ENCODE measurements around the gene MED13L.

Gene MED13L

DNA sequence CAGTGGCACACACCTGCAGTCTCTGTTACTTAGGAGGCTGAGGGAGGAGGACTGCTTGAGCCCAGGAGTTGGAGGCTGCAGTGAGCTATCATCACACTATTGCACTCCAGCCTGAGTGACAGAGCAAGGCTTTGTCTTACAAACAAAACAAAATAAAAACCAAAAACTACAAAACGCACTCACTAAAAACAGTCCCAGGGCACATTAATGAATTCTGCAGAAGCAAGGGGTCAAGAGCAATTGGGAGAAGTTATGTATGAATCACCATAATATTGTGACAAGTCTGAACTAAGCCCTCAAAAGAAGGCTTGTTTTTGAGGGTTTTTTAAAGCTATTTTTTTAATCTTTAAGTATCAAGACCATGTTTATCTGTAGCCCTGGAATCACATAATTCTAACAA, 201.1 kb downstream of the MED13L start:
- Histone ChIP-seq H3K4me1 (ENCODE audit: insufficient read depth, poor library complexity, severe bottlenecking) (no peaks in the 10 kb centered on the region), H3K9me3 (ENCODE audit: severe bottlenecking) (no peaks in the 10 kb centered on the region), H3K4me3 (ENCODE audit: severe bottlenecking) (no peak overlapping the region), H3K27me3 (ENCODE audit: insufficient read depth, poor library complexity, severe bottlenecking) (no peaks in the 10 kb centered on the region), H3K36me3 (ENCODE audit: low read depth) (no peaks in the 10 kb centered on the region), H3K27ac (ENCODE audit: poor library complexity, severe bottlenecking) (no peak overlapping the region)
- TF ChIP-seq, protein P1, sequence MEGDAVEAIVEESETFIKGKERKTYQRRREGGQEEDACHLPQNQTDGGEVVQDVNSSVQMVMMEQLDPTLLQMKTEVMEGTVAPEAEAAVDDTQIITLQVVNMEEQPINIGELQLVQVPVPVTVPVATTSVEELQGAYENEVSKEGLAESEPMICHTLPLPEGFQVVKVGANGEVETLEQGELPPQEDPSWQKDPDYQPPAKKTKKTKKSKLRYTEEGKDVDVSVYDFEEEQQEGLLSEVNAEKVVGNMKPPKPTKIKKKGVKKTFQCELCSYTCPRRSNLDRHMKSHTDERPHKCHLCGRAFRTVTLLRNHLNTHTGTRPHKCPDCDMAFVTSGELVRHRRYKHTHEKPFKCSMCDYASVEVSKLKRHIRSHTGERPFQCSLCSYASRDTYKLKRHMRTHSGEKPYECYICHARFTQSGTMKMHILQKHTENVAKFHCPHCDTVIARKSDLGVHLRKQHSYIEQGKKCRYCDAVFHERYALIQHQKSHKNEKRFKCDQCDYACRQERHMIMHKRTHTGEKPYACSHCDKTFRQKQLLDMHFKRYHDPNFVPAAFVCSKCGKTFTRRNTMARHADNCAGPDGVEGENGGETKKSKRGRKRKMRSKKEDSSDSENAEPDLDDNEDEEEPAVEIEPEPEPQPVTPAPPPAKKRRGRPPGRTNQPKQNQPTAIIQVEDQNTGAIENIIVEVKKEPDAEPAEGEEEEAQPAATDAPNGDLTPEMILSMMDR (IDR thresholded peaks at IDR 0.05; ENCODE audit: poor library complexity, severe bottlenecking) = no peak
- no peak for DNase-seq (ENCODE audit: low spot score)
- no peak for ATAC-seq (ENCODE audit: low read depth)

DNA sequence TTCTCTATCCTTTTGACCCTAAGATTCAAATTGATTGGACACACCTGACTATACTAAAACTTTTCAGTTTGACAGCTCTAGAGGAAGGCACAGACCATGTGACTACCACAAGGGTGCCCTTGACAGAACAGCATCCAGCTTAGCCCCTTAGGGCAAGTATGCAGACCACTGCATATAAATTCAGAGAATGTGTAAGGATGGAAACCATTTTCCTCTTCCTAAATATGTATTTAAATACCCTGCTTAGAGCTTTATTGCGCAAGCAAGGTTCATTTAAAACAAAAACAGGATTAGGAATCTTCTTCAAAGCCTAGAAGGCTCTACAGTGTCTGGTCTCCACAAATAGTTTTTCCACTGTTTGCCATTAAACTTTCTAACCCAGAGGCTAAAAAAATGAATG, 202.8 kb downstream of the MED13L start:
- Histone ChIP-seq H3K9me3 (ENCODE audit: severe bottlenecking) (no peaks in the 10 kb centered on the region), H3K27me3 (ENCODE audit: insufficient read depth, poor library complexity, severe bottlenecking) (no peaks in the 10 kb centered on the region), H3K36me3 (ENCODE audit: low read depth) (no peaks in the 10 kb centered on the region), H3K4me1 (ENCODE audit: insufficient read depth, poor library complexity, severe bottlenecking) (no peaks in the 10 kb centered on the region), H3K4me3 (ENCODE audit: severe bottlenecking) (no peak overlapping the region), H3K27ac (ENCODE audit: poor library complexity, severe bottlenecking) (no peak overlapping the region)
- DNase-seq (ENCODE audit: low spot score) (no peak), ATAC-seq (ENCODE audit: low read depth) (no peak)
- TF ChIP-seq, protein P1 (IDR thresholded peaks at IDR 0.05; ENCODE audit: poor library complexity, severe bottlenecking) = no peak

DNA sequence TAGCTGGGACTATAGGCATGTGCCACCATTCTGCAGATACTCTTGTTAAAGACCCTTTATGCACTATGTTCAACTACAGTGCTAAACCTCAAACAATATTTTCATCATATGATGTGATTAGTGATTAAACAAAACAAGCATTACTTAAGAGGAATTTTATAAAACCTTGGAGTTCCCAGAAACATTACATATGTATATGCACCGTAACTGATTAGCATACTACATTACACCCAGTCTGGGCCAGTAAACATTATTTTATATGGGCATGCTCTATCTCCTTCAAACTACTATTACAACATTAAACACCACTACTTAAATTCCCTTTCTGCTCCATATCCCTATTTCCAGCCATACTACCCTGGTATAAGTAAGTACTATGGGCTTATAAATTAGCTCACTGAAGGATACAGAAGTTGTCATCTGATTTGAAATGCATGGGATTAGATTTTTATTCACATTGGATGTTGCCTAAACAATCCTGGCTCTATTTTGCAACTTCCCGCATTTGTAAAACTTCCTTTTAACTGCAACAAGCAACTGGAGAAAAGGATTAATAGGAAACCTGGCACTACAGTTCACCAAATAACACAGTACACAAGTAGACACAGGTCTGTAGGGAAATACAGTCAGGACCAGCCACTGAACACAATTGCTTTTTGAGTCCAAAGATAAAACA, 205.8 kb downstream of the MED13L start:
- Histone ChIP-seq H3K4me3 (ENCODE audit: severe bottlenecking) (no peak overlapping the region), H3K9me3 (ENCODE audit: severe bottlenecking) (no peaks in the 10 kb centered on the region), H3K27me3 (ENCODE audit: insufficient read depth, poor library complexity, severe bottlenecking) (no peaks in the 10 kb centered on the region), H3K4me1 (ENCODE audit: insufficient read depth, poor library complexity, severe bottlenecking) (no peaks in the 10 kb centered on the region), H3K36me3 (ENCODE audit: low read depth) (no peaks in the 10 kb centered on the region), H3K27ac (ENCODE audit: poor library complexity, severe bottlenecking) (no peak overlapping the region)
- ATAC-seq (ENCODE audit: low read depth) (no peak), DNase-seq (ENCODE audit: low spot score) (no peak)
- TF ChIP-seq, protein P1 (IDR thresholded peaks at IDR 0.05; ENCODE audit: poor library complexity, severe bottlenecking) = no peak

DNA sequence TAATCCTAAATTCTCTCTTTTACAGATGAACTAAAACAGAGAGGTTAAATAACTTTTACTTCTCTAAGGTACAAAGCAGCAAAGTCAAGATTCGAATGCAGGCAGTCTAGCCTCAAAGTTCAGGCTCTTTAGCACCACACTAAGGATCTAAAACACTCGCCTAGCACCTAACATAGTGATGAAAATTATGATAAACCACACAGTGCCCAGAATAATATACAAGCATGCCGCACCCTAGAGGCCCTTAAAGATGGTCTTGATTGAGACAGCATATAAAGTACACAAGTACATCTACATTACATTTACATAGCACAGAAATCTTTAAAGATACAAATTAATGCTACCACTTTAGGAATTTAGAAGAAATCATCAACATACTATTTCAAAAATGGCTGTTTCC, 207.0 kb downstream of the MED13L start:
- Histone ChIP-seq H3K4me3 (ENCODE audit: severe bottlenecking) (no peak overlapping the region), H3K36me3 (ENCODE audit: low read depth) (no peaks in the 10 kb centered on the region), H3K9me3 (ENCODE audit: severe bottlenecking) (no peaks in the 10 kb centered on the region), H3K4me1 (ENCODE audit: insufficient read depth, poor library complexity, severe bottlenecking) (no peaks in the 10 kb centered on the region), H3K27ac (ENCODE audit: poor library complexity, severe bottlenecking) (no peak overlapping the region), H3K27me3 (ENCODE audit: insufficient read depth, poor library complexity, severe bottlenecking) (no peaks in the 10 kb centered on the region)
- TF ChIP-seq, protein P1 (IDR thresholded peaks at IDR 0.05; ENCODE audit: poor library complexity, severe bottlenecking) = no peak
- ATAC-seq (ENCODE audit: low read depth) (no peak), DNase-seq (ENCODE audit: low spot score) (no peak)

DNA sequence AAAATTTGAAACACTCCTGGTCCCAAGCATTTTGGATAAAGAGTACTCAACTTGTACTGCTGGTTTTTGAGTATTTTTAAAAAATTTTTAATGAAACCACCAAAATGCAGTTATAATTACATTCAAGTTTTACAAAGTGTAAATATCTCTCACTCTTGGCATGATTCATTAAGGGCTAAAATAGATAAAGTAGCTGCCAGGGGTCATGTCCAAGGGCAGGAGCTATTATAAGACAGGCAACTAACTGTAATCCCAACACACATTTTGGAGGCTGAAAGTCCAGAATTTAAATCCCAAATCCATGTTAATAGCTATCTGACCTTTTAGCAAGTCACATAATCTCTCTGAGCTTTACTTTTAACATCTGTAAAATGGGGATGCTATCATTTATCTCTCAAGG, 207.6 kb downstream of the MED13L start:
- no peaks in the 10 kb centered on the region for H3K36me3 ChIP-seq (ENCODE audit: low read depth)
- no peak overlapping the region for H3K27ac ChIP-seq (ENCODE audit: poor library complexity, severe bottlenecking)
- H3K4me1 ChIP-seq (ENCODE audit: insufficient read depth, poor library complexity, severe bottlenecking) = no peaks in the 10 kb centered on the region
- TF ChIP-seq, protein P1 (IDR thresholded peaks at IDR 0.05; ENCODE audit: poor library complexity, severe bottlenecking) = no peak
- no peak overlapping the region for H3K4me3 ChIP-seq (ENCODE audit: severe bottlenecking)
- H3K27me3 ChIP-seq (ENCODE audit: insufficient read depth, poor library complexity, severe bottlenecking) = no peaks in the 10 kb centered on the region
- H3K9me3 ChIP-seq (ENCODE audit: severe bottlenecking) = no peaks in the 10 kb centered on the region
- ATAC-seq (ENCODE audit: low read depth) (no peak), DNase-seq (ENCODE audit: low spot score) (no peak)
